K562 (cell line): ENCODE data around the gene LRRC3B. TPM values are rescaled to one million over a fixed set of nuclear protein-coding genes. Genes with fewer than 3 reads are reported as not detected.

Experiments used
- ATAC-seq: fragments of 200-7000 bp; cut with Tn5 transposase; 3 replicates; pipeline ENCODE4 v1.9.1; 2020; ENCODE audit warnings: moderate library complexity
- BruUV-seq: library from RNA; stranded (reverse); fragments of 400-500 nt; replicated peaks from 2 replicates; lab custom pipeline; 2021; lab: Mats Ljungman, UMichigan
- CTCF ChIA-PET: fragments of 300-600 bp; formaldehyde crosslinking; extraction: SDS; loops from one replicate; lab custom pipeline; 2021; ENCODE audit warnings: low intra/inter-chr PET ratio; lab: Yijun Ruan, JAX
- POLR2A ChIA-PET: fragments of 300-600, 350-650 bp; sonication (Branson Sonifier 250); formaldehyde crosslinking; extraction: SDS; loops from one replicate; lab custom pipeline; 2021; ENCODE audit warnings: antibody characterized with exemption, inconsistent platforms; lab: Yijun Ruan, JAX
- DNase-seq, 4 experiments: peaks; one replicate each; pipeline versions ENCODE4 v3.0.0 to v3.0.0-alpha.2; 2011 to 2018; ENCODE audit warnings: low spot score in 3 of 4, mixed read lengths in 3 of 4; ENCODE audit errors: extremely low read depth in 1 of 4
- FAIRE-seq: peaks from 2 replicates; lab custom pipeline; 2011; peaks lifted over from hg19 to GRCh38; lab: Jason Lieb, UNC
- H2AFZ ChIP-seq: 2 replicates; pipeline ENCODE4 v1.6.0; 2011; ENCODE audit warnings: low read depth, low read length, control low read depth, inconsistent platforms
- H3K27ac ChIP-seq: fragments of 200-600 bp; 3 replicates; pipeline ENCODE4 v1.8.0; 2011; ENCODE audit warnings: low read depth, mild to moderate bottlenecking, control low read depth, inconsistent platforms, low read length, moderate library complexity, mixed read lengths; ENCODE audit errors: extremely low read depth
- H3K27me3 ChIP-seq, 2 experiments: fragments of 300-600 bp in 1 of 2; 2 replicates in 1 of 2; 3 replicates in 1 of 2; pipeline versions ENCODE4 v1.6.0 to v1.8.0; 2011; ENCODE audit warnings: inconsistent platforms in 2 of 2, low read length in 2 of 2, mild to moderate bottlenecking in 1 of 2, mixed read lengths in 1 of 2, moderate library complexity in 1 of 2; ENCODE audit not compliant: control insufficient read depth in 2 of 2, insufficient read depth in 2 of 2
- H3K36me3 ChIP-seq: fragments of 300-600 bp; 3 replicates; pipeline ENCODE4 v1.8.0; 2011; ENCODE audit warnings: mild to moderate bottlenecking, low read length, inconsistent platforms; ENCODE audit not compliant: control insufficient read depth, insufficient read depth
- H3K4me1 ChIP-seq, 2 experiments: fragments of 200-600 bp in 1 of 2; replicated peaks in 1 of 2; 2 replicates in 1 of 2; 3 replicates in 1 of 2; pipeline versions ENCODE4 v1.5.1 to v1.8.0; 2011; ENCODE audit warnings: inconsistent platforms in 2 of 2, low read length in 2 of 2, mild to moderate bottlenecking in 1 of 2, mixed read lengths in 1 of 2, moderate library complexity in 1 of 2; ENCODE audit not compliant: control insufficient read depth in 2 of 2, insufficient read depth in 2 of 2
- H3K4me2 ChIP-seq: 2 replicates; pipeline ENCODE4 v1.6.1; 2011; ENCODE audit warnings: low read length, control low read depth, inconsistent platforms, mixed read lengths; ENCODE audit not compliant: insufficient read depth
- H3K4me3 ChIP-seq: fragments of 200-600 bp; sonication (generic), shearing (Covaris generic); 2 replicates; pipeline ENCODE4 v1.5.1; 2016; ENCODE audit warnings: control low read depth, inconsistent platforms
- H3K79me2 ChIP-seq: fragments of 200-600 bp; 3 replicates; pipeline ENCODE4 v1.8.0; 2011; ENCODE audit warnings: low read length, inconsistent platforms; ENCODE audit not compliant: control insufficient read depth, insufficient read depth
- H3K9ac ChIP-seq, 2 experiments: 2 replicates each; pipeline versions ENCODE4 v1.6.0 to v1.6.1; 2011; ENCODE audit warnings: low read depth in 2 of 2, low read length in 2 of 2, control low read depth in 1 of 2, inconsistent platforms in 1 of 2, mild to moderate bottlenecking in 1 of 2, mixed read lengths in 1 of 2; ENCODE audit not compliant: insufficient read depth in 1 of 2
- H3K9me1 ChIP-seq: one replicate; pipeline ENCODE4 v1.6.0; 2011; ENCODE audit warnings: inconsistent platforms, mild to moderate bottlenecking, low read length, moderate library complexity; ENCODE audit not compliant: control insufficient read depth, insufficient read depth
- H3K9me3 ChIP-seq: replicated peaks from 2 replicates; pipeline ENCODE4 v1.5.1; 2011; ENCODE audit warnings: low read depth, low read length, inconsistent platforms; ENCODE audit not compliant: control insufficient read depth, insufficient read depth
- H4K20me1 ChIP-seq: replicated peaks from 2 replicates; pipeline ENCODE4 v1.6.1; 2011; ENCODE audit warnings: low read length, inconsistent platforms, mixed read lengths; ENCODE audit not compliant: control insufficient read depth, insufficient read depth
- ARHGAP35 ChIP-seq: fragments of 450-650 bp; IDR thresholded peaks from 2 replicates; pipeline ENCODE4 v1.6.1; 2018; ENCODE audit not compliant: partially characterized antibody
- ARID1B ChIP-seq: fragments of 450-650 bp; IDR thresholded peaks from 2 replicates; pipeline ENCODE4 v1.6.1; 2016; ENCODE audit warnings: antibody characterized with exemption, mild to moderate bottlenecking, inconsistent platforms
- DIDO1 ChIP-seq: fragments of 450-650 bp; IDR thresholded peaks from 2 replicates; pipeline ENCODE4 v1.6.1; 2016; ENCODE audit warnings: low read depth, missing biosample characterization, missing genetic modification characterization
- LEF1 ChIP-seq: fragments of 450-650 bp; IDR thresholded peaks from 2 replicates; pipeline ENCODE4 v1.6.1; 2016; ENCODE audit warnings: mild to moderate bottlenecking
- NR4A1 ChIP-seq, 2 experiments: fragments of 250-450 bp in 1 of 2; fragments of 450-650 bp in 1 of 2; sonication (Bioruptor Pico) in 1 of 2; IDR thresholded peaks; 2 replicates each; pipeline versions ENCODE4 v1.4.0 to v1.6.1; 2016 to 2020; ENCODE audit warnings: mild to moderate bottlenecking in 2 of 2, missing compliant biosample characterization in 1 of 2, missing genetic modification characterization in 1 of 2, moderate library complexity in 1 of 2
- PHTF2 ChIP-seq: fragments of 250-450 bp; sonication (Bioruptor Pico); IDR thresholded peaks from 2 replicates; pipeline ENCODE4 v1.5.0; 2021; ENCODE audit warnings: mild to moderate bottlenecking
- POLR2G ChIP-seq: fragments of 200-400 bp; formaldehyde crosslinking; IDR thresholded peaks from 2 replicates; pipeline ENCODE4 v1.6.1; 2017; ENCODE audit warnings: low read depth, mild to moderate bottlenecking, antibody characterized with exemption, low read length, moderate library complexity
- RAD51 ChIP-seq: fragments of 450-650 bp; IDR thresholded peaks from 2 replicates; pipeline ENCODE4 v1.7.1; 2016; ENCODE audit warnings: low read depth, mild to moderate bottlenecking, borderline replicate concordance
- SIN3B ChIP-seq: fragments of 450-650 bp; IDR thresholded peaks from 2 replicates; pipeline ENCODE4 v1.6.1; 2017; ENCODE audit warnings: low read depth, mild to moderate bottlenecking, moderate library complexity
- ZFP36 ChIP-seq: fragments of 150-350 bp; IDR thresholded peaks from 2 replicates; pipeline ENCODE4 v1.6.1; 2018; ENCODE audit warnings: low read length, low read depth; ENCODE audit not compliant: partially characterized antibody
- ZFX ChIP-seq: sonication (generic); formaldehyde crosslinking; IDR thresholded peaks from 2 replicates; pipeline ENCODE4 v1.8.0; 2022; ENCODE audit warnings: mild to moderate bottlenecking, missing genetic modification reagents, moderate library complexity
- ZNF282 ChIP-seq: sonication (generic); formaldehyde crosslinking; IDR thresholded peaks from 2 replicates; pipeline ENCODE4 v1.8.1; 2023; ENCODE audit warnings: missing genetic modification reagents
- WGBS: fragments of 100-300 bp; shearing (Covaris generic); methylation state at CpG from one replicate; pipeline ENCODE4 v1.1.6; 2016; ENCODE audit warnings: low coverage, mixed read lengths; ENCODE audit not compliant: insufficient coverage; ENCODE audit errors: missing lambda C conversion rate; 5-methylcytosine and 5-hydroxymethylcytosine counted together
- in situ Hi-C: fragments of 300-500 bp; cut with MboI; formaldehyde crosslinking; loops from 4 replicates; pipeline ENCODE4 v1.15.0; 2018; ENCODE audit warnings: inconsistent platforms, mixed read lengths
- intact Hi-C: fragments of 100-400 bp; cut with micrococcal nuclease; formaldehyde crosslinking; loops from 2 replicates; pipeline ENCODE4 v1.14.2; 2022
- polyA plus RNA-seq, 8 experiments: library from polyadenylated mRNA; depleted of rRNA in 4 of 8; stranded (reverse) in 5 of 8; unstranded in 3 of 8; fragments of >200 nt; fragmentation: Nextera tagmentation in 2 of 8; fragmentation: Illumina TruSeq in 1 of 8; extraction: Ambion mirVana in 2 of 8; extraction: Trizol in 1 of 8; gene quantifications; 2 replicates each; pipeline versions ENCODE4 v1.2.1 to v1.2.3, GENCODE V29; 2011 to 2014; ENCODE audit warnings: inconsistent platforms in 1 of 8, missing spikeins in 1 of 8
- total RNA-seq, 7 experiments: library from RNA; depleted of rRNA in 6 of 7; stranded (reverse); fragments of >200 nt in 6 of 7; fragmentation: Illumina TruSeq in 2 of 7; extraction: Trizol in 2 of 7; gene quantifications; 2 replicates each; pipeline versions ENCODE4 v1.2.1 to v1.2.3, GENCODE V29; 2011 to 2021; ENCODE audit warnings: low replicate concordance in 1 of 7
- TF ChIP-seq, protein P1 (sequence below), 2 experiments: fragments of 450-650 bp; IDR thresholded peaks; 2 replicates each; pipeline ENCODE4 v1.6.1; 2018; ENCODE audit warnings: mild to moderate bottlenecking in 2 of 2, low read depth in 1 of 2; ENCODE audit not compliant: partially characterized antibody in 2 of 2
- TF ChIP-seq, protein P2 (sequence below): sonication (generic); formaldehyde crosslinking; IDR thresholded peaks from 2 replicates; pipeline ENCODE4 v1.8.1; 2022; ENCODE audit warnings: missing genetic modification reagents
- TF ChIP-seq, protein P3 (sequence below): sonication (generic); formaldehyde crosslinking; IDR thresholded peaks from 2 replicates; pipeline ENCODE4 v1.8.0; 2022; ENCODE audit warnings: mild to moderate bottlenecking, missing genetic modification reagents, borderline replicate concordance

The LRRC3B gene
- total and polyA plus RNA-seq, 9 of the 15 experiments (the other 6 are each of a cell fraction or from before 2014, with no cell fraction given) = under 0.01 to 0.33 TPM; not detected in 7

DNA sequence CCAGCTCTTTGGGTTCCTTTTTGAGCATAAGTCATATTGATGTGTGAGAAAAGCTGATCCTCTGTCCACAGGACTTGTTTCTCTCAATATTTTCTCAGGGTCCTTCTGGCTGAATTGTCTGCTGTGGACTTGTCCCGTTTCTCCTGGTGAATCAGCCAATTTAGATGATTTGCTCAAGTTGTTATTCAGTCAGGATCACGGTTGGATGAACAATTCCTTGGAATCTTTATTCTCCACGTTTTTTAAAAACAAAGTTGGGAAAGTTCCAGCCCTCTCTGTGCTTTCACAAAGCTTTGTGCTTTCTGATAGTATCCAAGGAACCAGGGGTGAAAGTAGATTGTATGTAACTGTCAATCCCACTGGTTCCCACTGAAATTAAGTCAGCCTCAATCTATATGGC is 61.3 kb downstream of the LRRC3B start:
- no peak overlapping the region for H3K9ac ChIP-seq
- no peak for ATAC-seq
- no peaks in the 10 kb centered on the region for H3K9me3 ChIP-seq
- in situ Hi-C loops (no loop called here), intact Hi-C loops (no loop called here)
- H4K20me1 ChIP-seq = no peaks in the 10 kb centered on the region
- H3K36me3 ChIP-seq = no peaks in the 10 kb centered on the region
- H3K4me1 ChIP-seq = no peaks in the 10 kb centered on the region
- no peak overlapping the region for H3K4me3 ChIP-seq
- no peak for DNase-seq
- no TSS peak for BruUV-seq
- WGBS = 2% methylated on average over 3 of the region's 3 CpGs
- H3K79me2 ChIP-seq = no peaks in the 10 kb centered on the region
- H3K27ac ChIP-seq = no peak overlapping the region
- H2AFZ ChIP-seq = no peak overlapping the region
- H3K27me3 ChIP-seq = no peaks in the 10 kb centered on the region
- ChIA-PET POLR2A (no interaction called here), CTCF (no interaction called here)
- H3K9me1 ChIP-seq = no peaks in the 10 kb centered on the region
- no peak for FAIRE-seq
- no peak overlapping the region for H3K4me2 ChIP-seq
- TF ChIP-seq ARID1B = no peak
- TF ChIP-seq POLR2G = no peak
- TF ChIP-seq ZNF282 = no peak
- TF ChIP-seq NR4A1 (CRISPR knock-in tag; IDR thresholded peaks at IDR 0.05) = no peak
- TF ChIP-seq NR4A1 (tag; IDR thresholded peaks at IDR 0.05) = no peak
- TF ChIP-seq, protein P1, sequence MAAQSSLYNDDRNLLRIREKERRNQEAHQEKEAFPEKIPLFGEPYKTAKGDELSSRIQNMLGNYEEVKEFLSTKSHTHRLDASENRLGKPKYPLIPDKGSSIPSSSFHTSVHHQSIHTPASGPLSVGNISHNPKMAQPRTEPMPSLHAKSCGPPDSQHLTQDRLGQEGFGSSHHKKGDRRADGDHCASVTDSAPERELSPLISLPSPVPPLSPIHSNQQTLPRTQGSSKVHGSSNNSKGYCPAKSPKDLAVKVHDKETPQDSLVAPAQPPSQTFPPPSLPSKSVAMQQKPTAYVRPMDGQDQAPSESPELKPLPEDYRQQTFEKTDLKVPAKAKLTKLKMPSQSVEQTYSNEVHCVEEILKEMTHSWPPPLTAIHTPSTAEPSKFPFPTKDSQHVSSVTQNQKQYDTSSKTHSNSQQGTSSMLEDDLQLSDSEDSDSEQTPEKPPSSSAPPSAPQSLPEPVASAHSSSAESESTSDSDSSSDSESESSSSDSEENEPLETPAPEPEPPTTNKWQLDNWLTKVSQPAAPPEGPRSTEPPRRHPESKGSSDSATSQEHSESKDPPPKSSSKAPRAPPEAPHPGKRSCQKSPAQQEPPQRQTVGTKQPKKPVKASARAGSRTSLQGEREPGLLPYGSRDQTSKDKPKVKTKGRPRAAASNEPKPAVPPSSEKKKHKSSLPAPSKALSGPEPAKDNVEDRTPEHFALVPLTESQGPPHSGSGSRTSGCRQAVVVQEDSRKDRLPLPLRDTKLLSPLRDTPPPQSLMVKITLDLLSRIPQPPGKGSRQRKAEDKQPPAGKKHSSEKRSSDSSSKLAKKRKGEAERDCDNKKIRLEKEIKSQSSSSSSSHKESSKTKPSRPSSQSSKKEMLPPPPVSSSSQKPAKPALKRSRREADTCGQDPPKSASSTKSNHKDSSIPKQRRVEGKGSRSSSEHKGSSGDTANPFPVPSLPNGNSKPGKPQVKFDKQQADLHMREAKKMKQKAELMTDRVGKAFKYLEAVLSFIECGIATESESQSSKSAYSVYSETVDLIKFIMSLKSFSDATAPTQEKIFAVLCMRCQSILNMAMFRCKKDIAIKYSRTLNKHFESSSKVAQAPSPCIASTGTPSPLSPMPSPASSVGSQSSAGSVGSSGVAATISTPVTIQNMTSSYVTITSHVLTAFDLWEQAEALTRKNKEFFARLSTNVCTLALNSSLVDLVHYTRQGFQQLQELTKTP (IDR thresholded peaks at IDR 0.05; ENCODE audit: low read depth in 1 of 2, partially characterized antibody in 2 of 2) = no peak
- TF ChIP-seq LEF1 = no peak
- TF ChIP-seq ZFP36 = no peak
- no peak for TF ChIP-seq RAD51
- TF ChIP-seq, protein P2, sequence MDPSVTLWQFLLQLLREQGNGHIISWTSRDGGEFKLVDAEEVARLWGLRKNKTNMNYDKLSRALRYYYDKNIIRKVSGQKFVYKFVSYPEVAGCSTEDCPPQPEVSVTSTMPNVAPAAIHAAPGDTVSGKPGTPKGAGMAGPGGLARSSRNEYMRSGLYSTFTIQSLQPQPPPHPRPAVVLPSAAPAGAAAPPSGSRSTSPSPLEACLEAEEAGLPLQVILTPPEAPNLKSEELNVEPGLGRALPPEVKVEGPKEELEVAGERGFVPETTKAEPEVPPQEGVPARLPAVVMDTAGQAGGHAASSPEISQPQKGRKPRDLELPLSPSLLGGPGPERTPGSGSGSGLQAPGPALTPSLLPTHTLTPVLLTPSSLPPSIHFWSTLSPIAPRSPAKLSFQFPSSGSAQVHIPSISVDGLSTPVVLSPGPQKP (CRISPR knock-in tag) = no peak
- TF ChIP-seq PHTF2 (CRISPR knock-in tag) = no peak
- no peak for TF ChIP-seq SIN3B
- TF ChIP-seq, protein P3, sequence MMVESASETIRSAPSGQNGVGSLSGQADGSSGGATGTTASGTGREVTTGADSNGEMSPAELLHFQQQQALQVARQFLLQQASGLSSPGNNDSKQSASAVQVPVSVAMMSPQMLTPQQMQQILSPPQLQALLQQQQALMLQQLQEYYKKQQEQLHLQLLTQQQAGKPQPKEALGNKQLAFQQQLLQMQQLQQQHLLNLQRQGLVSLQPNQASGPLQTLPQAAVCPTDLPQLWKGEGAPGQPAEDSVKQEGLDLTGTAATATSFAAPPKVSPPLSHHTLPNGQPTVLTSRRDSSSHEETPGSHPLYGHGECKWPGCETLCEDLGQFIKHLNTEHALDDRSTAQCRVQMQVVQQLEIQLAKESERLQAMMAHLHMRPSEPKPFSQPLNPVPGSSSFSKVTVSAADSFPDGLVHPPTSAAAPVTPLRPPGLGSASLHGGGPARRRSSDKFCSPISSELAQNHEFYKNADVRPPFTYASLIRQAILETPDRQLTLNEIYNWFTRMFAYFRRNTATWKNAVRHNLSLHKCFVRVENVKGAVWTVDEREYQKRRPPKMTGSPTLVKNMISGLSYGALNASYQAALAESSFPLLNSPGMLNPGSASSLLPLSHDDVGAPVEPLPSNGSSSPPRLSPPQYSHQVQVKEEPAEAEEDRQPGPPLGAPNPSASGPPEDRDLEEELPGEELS (CRISPR knock-in tag) = no peak
- no peak for TF ChIP-seq ARHGAP35
- no peak for TF ChIP-seq ZFX (CRISPR knock-in tag)
- no peak for TF ChIP-seq DIDO1 (tag)
